ENCODE measurements around the gene SH2D5. TPM values are rescaled to one million over a fixed set of nuclear protein-coding genes. Genes with fewer than 3 reads are reported as not detected.
A peak's percentile ranks its signal among the peaks of the same experiment; 100 is the strongest.

Gene SH2D5
- total RNA-seq, 1 donor from 2014 or later: 5.1 TPM

- Histone ChIP-seq H3K4me2 (no peak overlapping the region), H3K79me2 (ENCODE audit: low read depth) (no peaks in the 10 kb centered on the region), H3K9me3 (ENCODE audit: low read depth) (no peaks in the 10 kb centered on the region), H3K27me3 (peaks cover 16% of the 10 kb centered on the region), H4K20me1 (ENCODE audit: low read depth) (peaks cover 14% of the 10 kb centered on the region), H2AFZ (replicated peaks) (no peak overlapping the region), H3K9ac (no peak overlapping the region), H3F3A (ENCODE audit: low read depth) (no peaks in the 10 kb centered on the region), H3K36me3 (no peaks in the 10 kb centered on the region), H3K4me3 (no peak overlapping the region), H3K27ac (no peak overlapping the region), H3K4me1 (peaks cover 10% of the 10 kb centered on the region)
- H3K4me1 Mint-ChIP-seq: peaks cover 9% of the 10 kb centered on the region
- no peak overlapping the region for H3K4me3 Mint-ChIP-seq
- no peaks in the 10 kb centered on the region for H3K36me3 Mint-ChIP-seq
- TF ChIP-seq EZH2 (IDR thresholded peaks at IDR 0.05) (no peak), EZH2phosphoT487 (IDR thresholded peaks at IDR 0.05) (no peak)
- TF ChIP-seq, protein P1, sequence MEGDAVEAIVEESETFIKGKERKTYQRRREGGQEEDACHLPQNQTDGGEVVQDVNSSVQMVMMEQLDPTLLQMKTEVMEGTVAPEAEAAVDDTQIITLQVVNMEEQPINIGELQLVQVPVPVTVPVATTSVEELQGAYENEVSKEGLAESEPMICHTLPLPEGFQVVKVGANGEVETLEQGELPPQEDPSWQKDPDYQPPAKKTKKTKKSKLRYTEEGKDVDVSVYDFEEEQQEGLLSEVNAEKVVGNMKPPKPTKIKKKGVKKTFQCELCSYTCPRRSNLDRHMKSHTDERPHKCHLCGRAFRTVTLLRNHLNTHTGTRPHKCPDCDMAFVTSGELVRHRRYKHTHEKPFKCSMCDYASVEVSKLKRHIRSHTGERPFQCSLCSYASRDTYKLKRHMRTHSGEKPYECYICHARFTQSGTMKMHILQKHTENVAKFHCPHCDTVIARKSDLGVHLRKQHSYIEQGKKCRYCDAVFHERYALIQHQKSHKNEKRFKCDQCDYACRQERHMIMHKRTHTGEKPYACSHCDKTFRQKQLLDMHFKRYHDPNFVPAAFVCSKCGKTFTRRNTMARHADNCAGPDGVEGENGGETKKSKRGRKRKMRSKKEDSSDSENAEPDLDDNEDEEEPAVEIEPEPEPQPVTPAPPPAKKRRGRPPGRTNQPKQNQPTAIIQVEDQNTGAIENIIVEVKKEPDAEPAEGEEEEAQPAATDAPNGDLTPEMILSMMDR (IDR thresholded peaks at IDR 0.05): no peak
- no peak for DNase-seq (ENCODE audit: low spot score)
- H3K9me3 Mint-ChIP-seq: no peaks in the 10 kb centered on the region
- H3K27me3 Mint-ChIP-seq (ENCODE audit: insufficient read depth, low read depth): peaks cover 7% of the 10 kb centered on the region
- H3K27ac Mint-ChIP-seq: peak overlapping the region; percentile 21
Measured at GRCh38 chr1:20724364-20725188, 7.9 kb downstream of the SH2D5 start.

GRCh38 chr1:20723537-20724363 lies 8.8 kb downstream of the SH2D5 start:
- TF ChIP-seq, protein P1 (IDR thresholded peaks at IDR 0.05): no peak
- TF ChIP-seq EZH2 (IDR thresholded peaks at IDR 0.05) (no peak), EZH2phosphoT487 (IDR thresholded peaks at IDR 0.05) (no peak)
- no peaks in the 10 kb centered on the region for H3K36me3 Mint-ChIP-seq
- Histone ChIP-seq H3F3A (ENCODE audit: low read depth) (no peaks in the 10 kb centered on the region), H3K36me3 (no peaks in the 10 kb centered on the region), H3K79me2 (ENCODE audit: low read depth) (no peaks in the 10 kb centered on the region), H3K27me3 (peaks cover 16% of the 10 kb centered on the region), H4K20me1 (ENCODE audit: low read depth) (peaks cover 6% of the 10 kb centered on the region), H2AFZ (replicated peaks) (no peak overlapping the region), H3K27ac (no peak overlapping the region), H3K9ac (no peak overlapping the region), H3K4me1 (peaks cover 7% of the 10 kb centered on the region), H3K4me2 (no peak overlapping the region), H3K9me3 (ENCODE audit: low read depth) (no peaks in the 10 kb centered on the region), H3K4me3 (no peak overlapping the region)
- no peak for DNase-seq (ENCODE audit: low spot score)
- peaks cover 11% of the 10 kb centered on the region for H3K4me1 Mint-ChIP-seq
- H3K27me3 Mint-ChIP-seq (ENCODE audit: insufficient read depth, low read depth): peaks cover 8% of the 10 kb centered on the region
- no peak overlapping the region for H3K4me3 Mint-ChIP-seq
- H3K9me3 Mint-ChIP-seq: no peaks in the 10 kb centered on the region
- no peak overlapping the region for H3K27ac Mint-ChIP-seq

DNA sequence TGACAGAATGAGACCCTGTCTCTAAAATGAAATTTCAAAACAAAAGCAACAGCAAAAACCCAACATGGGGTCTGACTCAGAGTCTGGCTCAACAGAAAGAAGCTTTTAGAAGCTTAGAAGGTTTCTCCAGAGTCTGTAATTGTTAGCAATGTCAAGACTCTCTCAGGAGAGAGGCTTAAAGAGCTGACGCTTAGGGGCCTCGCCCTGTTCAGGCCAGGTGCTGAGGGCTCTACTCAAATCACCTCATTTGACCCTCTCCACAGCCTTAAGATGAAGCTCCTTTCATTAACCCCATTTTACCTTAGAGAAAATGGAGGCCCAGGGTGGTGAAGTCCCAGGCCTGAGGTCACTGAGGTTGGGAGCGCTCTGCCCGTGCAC lies 9.4 kb downstream of the SH2D5 start:
- peaks cover 2% of the 10 kb centered on the region for H4K20me1 ChIP-seq (ENCODE audit: low read depth)
- no peak overlapping the region for H3K4me2 ChIP-seq
- H3K27me3 ChIP-seq: peaks cover 22% of the 10 kb centered on the region
- no peak overlapping the region for H2AFZ ChIP-seq (replicated peaks)
- no peaks in the 10 kb centered on the region for H3K36me3 Mint-ChIP-seq
- H3F3A ChIP-seq (ENCODE audit: low read depth): no peaks in the 10 kb centered on the region
- H3K27ac ChIP-seq: no peak overlapping the region
- H3K9me3 Mint-ChIP-seq: no peaks in the 10 kb centered on the region
- no peaks in the 10 kb centered on the region for H3K9me3 ChIP-seq (ENCODE audit: low read depth)
- H3K27me3 Mint-ChIP-seq (ENCODE audit: insufficient read depth, low read depth): peaks cover 8% of the 10 kb centered on the region
- peaks cover 11% of the 10 kb centered on the region for H3K4me1 Mint-ChIP-seq
- no peaks in the 10 kb centered on the region for H3K36me3 ChIP-seq
- no peak overlapping the region for H3K4me3 Mint-ChIP-seq
- H3K4me1 ChIP-seq: peaks cover 3% of the 10 kb centered on the region
- TF ChIP-seq, protein P1 (IDR thresholded peaks at IDR 0.05): no peak
- TF ChIP-seq EZH2phosphoT487 (IDR thresholded peaks at IDR 0.05) (no peak), EZH2 (IDR thresholded peaks at IDR 0.05) (no peak)
- H3K79me2 ChIP-seq (ENCODE audit: low read depth): no peaks in the 10 kb centered on the region
- no peak overlapping the region for H3K4me3 ChIP-seq
- DNase-seq (ENCODE audit: low spot score): no peak
- no peak overlapping the region for H3K27ac Mint-ChIP-seq
- H3K9ac ChIP-seq: no peak overlapping the region
